Umbilical cord (tissue), 2 donors: Measurements from ENCODE around the gene ANO6. TPM values are rescaled to one million over a fixed set of nuclear protein-coding genes. Genes with fewer than 3 reads are reported as not detected.

Source experiments
- DNase-seq: peaks from one replicate; pipeline ENCODE4 v3.0.0-alpha.2; 2015; ENCODE audit warnings: low spot score
- total RNA-seq: library from RNA; depleted of rRNA; stranded (reverse); fragments of >200 nt; gene quantifications from one replicate; pipeline ENCODE4 v1.2.3, GENCODE V29; 2014; ENCODE audit warnings: low replicate concordance; ENCODE audit not compliant: insufficient read depth

ANO6 gene
- total RNA-seq, 1 donor from 2014 or later = 95.6 TPM

GRCh38 chr12:45458238-45458637, 242.3 kb downstream of the ANO6 start:
- DNase-seq = no peak

GRCh38 chr12:45458854-45459807, 243.2 kb downstream of the ANO6 start:
- no peak for DNase-seq

GRCh38 chr12:45462506-45462905, 246.6 kb downstream of the ANO6 start:
- DNase-seq = no peak

GRCh38 chr12:45464699-45465098, 248.8 kb downstream of the ANO6 start:
- DNase-seq = no peak

GRCh38 chr12:45468751-45469615, 253.1 kb downstream of the ANO6 start:
- DNase-seq = no peak

- DNase-seq = no peak
Measured at GRCh38 chr12:45469902-45470301, 254.0 kb downstream of the ANO6 start.

GRCh38 chr12:45473636-45474035, 257.7 kb downstream of the ANO6 start:
- no peak for DNase-seq

GRCh38 chr12:45475594-45475993, 259.7 kb downstream of the ANO6 start:
- no peak for DNase-seq

GRCh38 chr12:45477526-45477925, 261.6 kb downstream of the ANO6 start:
- DNase-seq = no peak

GRCh38 chr12:45478931-45479330, 263.0 kb downstream of the ANO6 start:
- DNase-seq = no peak

- DNase-seq = no peak
Measured at GRCh38 chr12:45481746-45482145, 265.9 kb downstream of the ANO6 start.

- DNase-seq = no peak
Measured at GRCh38 chr12:45483571-45483970, 267.7 kb downstream of the ANO6 start.

Other genes starting within 250 kb of the ANO6 start
- 6.3 TPM for gene DBX2, start 165.0 kb upstream of the ANO6 start, total RNA-seq